ENCODE measurements around the gene AGER. TPM values are rescaled to one million over a fixed set of nuclear protein-coding genes. Genes with fewer than 3 reads are reported as not detected.

Gene AGER
- total and polyA plus RNA-seq, 9 of the 15 experiments (the other 6 are each of a cell fraction or from before 2014, with no cell fraction given), result 1.2 to 11.5 (median 4.1) TPM

DNA sequence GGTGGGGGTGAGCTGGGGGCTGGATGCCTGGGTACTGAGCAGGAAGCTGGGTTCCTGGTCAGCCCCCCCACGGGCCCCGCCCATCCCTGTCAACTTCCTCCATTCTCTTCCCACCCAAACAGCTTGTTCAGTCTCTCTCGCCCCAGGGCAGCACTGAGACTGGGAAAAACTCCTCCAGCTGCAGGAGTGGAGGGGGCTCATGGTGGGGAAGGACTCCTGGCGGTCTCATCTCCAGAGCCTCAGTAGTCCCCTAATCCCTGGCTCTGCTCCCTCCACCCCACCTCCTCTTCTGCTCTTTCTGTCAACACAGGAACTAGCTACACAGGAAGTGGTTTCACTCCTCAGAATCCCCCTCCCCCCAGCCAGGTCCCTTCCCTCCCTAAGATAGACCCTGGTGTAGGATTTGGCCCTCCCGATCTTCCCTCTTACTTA lies 8.6 kb upstream of the AGER start, which contains the start of gene GPSM3 (continued):
- TF ChIP-seq, protein P1, sequence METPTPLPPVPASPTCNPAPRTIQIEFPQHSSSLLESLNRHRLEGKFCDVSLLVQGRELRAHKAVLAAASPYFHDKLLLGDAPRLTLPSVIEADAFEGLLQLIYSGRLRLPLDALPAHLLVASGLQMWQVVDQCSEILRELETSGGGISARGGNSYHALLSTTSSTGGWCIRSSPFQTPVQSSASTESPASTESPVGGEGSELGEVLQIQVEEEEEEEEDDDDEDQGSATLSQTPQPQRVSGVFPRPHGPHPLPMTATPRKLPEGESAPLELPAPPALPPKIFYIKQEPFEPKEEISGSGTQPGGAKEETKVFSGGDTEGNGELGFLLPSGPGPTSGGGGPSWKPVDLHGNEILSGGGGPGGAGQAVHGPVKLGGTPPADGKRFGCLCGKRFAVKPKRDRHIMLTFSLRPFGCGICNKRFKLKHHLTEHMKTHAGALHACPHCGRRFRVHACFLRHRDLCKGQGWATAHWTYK (CRISPR knock-in tag; IDR thresholded peaks at IDR 0.05), result 0 out of 2 replicates have a peak, but pooled peaks have one; percentile 72
- TF ChIP-seq HOXB6 (CRISPR knock-in tag; IDR thresholded peaks at IDR 0.05; ENCODE audit: borderline replicate concordance) (no peak; the same call in 1 of the 2 replicates), SIN3A (IDR thresholded peaks at IDR 0.05; ENCODE audit: borderline replicate concordance in 2 of 2, control insufficient read depth in 1 of 2, low read depth in 2 of 2, low read length in 2 of 2) (0 out of 4 replicates have a peak, but pooled peaks of 1 of the 2 experiments have one; percentile 1), PML (IDR thresholded peaks at IDR 0.05; ENCODE audit: low read length) (peak; percentile 32; the same call in 1 of the 2 replicates), GTF2E2 (tag; IDR thresholded peaks at IDR 0.05) (peak; percentile 20; the same call in 1 of the 2 replicates), NCOA1 (IDR thresholded peaks at IDR 0.05; ENCODE audit: low read depth) (peak; percentile 82), TRIM24 (IDR thresholded peaks at IDR 0.05) (peak in 1 of 2 experiments; percentile 63; a peak in 1 of 4 replicates), NBN (IDR thresholded peaks at IDR 0.05; ENCODE audit: low read depth) (peak; percentile 86), ZEB2 (IDR thresholded peaks at IDR 0.05) (peak; percentile 49; the same call in 1 of the 2 replicates), ATF7 (IDR thresholded peaks at IDR 0.05) (peak; percentile 66)
- TF ChIP-seq, protein P2, sequence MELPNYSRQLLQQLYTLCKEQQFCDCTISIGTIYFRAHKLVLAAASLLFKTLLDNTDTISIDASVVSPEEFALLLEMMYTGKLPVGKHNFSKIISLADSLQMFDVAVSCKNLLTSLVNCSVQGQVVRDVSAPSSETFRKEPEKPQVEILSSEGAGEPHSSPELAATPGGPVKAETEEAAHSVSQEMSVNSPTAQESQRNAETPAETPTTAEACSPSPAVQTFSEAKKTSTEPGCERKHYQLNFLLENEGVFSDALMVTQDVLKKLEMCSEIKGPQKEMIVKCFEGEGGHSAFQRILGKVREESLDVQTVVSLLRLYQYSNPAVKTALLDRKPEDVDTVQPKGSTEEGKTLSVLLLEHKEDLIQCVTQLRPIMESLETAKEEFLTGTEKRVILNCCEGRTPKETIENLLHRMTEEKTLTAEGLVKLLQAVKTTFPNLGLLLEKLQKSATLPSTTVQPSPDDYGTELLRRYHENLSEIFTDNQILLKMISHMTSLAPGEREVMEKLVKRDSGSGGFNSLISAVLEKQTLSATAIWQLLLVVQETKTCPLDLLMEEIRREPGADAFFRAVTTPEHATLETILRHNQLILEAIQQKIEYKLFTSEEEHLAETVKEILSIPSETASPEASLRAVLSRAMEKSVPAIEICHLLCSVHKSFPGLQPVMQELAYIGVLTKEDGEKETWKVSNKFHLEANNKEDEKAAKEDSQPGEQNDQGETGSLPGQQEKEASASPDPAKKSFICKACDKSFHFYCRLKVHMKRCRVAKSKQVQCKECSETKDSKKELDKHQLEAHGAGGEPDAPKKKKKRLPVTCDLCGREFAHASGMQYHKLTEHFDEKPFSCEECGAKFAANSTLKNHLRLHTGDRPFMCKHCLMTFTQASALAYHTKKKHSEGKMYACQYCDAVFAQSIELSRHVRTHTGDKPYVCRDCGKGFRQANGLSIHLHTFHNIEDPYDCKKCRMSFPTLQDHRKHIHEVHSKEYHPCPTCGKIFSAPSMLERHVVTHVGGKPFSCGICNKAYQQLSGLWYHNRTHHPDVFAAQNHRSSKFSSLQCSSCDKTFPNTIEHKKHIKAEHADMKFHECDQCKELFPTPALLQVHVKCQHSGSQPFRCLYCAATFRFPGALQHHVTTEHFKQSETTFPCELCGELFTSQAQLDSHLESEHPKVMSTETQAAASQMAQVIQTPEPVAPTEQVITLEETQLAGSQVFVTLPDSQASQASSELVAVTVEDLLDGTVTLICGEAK (IDR thresholded peaks at IDR 0.05), result peak; percentile 93
- TF ChIP-seq, protein P2 (CRISPR knock-in tag; IDR thresholded peaks at IDR 0.05), result no peak
- TF ChIP-seq, protein P3, sequence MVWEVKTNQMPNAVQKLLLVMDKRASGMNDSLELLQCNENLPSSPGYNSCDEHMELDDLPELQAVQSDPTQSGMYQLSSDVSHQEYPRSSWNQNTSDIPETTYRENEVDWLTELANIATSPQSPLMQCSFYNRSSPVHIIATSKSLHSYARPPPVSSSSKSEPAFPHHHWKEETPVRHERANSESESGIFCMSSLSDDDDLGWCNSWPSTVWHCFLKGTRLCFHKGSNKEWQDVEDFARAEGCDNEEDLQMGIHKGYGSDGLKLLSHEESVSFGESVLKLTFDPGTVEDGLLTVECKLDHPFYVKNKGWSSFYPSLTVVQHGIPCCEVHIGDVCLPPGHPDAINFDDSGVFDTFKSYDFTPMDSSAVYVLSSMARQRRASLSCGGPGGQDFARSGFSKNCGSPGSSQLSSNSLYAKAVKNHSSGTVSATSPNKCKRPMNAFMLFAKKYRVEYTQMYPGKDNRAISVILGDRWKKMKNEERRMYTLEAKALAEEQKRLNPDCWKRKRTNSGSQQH (CRISPR knock-in tag; IDR thresholded peaks at IDR 0.05), result peak; percentile 78
- TF ChIP-seq, protein P4, sequence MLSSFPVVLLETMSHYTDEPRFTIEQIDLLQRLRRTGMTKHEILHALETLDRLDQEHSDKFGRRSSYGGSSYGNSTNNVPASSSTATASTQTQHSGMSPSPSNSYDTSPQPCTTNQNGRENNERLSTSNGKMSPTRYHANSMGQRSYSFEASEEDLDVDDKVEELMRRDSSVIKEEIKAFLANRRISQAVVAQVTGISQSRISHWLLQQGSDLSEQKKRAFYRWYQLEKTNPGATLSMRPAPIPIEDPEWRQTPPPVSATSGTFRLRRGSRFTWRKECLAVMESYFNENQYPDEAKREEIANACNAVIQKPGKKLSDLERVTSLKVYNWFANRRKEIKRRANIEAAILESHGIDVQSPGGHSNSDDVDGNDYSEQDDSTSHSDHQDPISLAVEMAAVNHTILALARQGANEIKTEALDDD (IDR thresholded peaks at IDR 0.05), result no peak
